ENCODE results near the gene HTRA2.
"Not testable (repeated sequence)": the region's sequence is repeated elsewhere in the genome, so short reads cannot be mapped to it uniquely, and the experiment has no call there.

HTRA2 gene

DNA sequence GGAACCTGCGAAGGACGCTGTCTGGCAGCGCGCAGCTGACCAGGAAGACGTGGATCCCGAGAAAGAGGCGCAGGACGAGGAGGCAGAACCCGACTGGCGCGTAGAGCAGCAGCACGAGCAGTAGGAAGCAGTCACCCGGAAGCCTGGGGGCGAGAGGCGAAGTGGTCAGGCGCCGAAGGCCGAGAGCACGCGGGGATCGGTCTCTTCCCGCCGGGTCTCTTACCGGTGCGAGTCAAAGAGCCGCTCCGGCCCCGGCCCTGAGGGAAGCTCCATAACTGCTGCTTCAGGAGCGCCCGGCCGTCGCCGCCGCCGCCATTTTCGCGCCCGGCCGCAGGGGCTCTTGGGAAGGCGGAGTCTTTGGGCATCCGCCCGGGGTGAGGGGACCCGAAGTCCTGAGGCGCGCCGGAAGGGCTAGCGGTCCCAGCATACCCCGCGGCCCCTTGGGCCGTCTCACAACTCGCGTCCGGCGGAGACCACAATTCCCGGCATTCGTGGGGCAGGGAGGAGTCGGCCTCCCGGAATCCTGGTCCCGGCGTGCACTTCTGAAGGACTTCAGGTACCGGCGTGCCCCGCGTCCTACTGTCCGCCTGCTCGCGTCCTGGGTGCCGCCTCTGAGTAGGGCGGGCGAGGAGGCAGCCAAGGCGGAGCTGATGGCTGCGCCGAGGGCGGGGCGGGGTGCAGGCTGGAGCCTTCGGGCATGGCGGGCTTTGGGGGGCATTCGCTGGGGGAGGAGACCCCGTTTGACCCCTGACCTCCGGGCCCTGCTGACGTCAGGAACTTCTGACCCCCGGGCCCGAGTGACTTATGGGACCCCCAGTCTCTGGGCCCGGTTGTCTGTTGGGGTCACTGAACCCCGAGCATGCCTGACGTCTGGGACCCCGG lies at the start of gene HTRA2, which contains the start of gene AUP1:
HTRA2 (plus strand) TSS at position 577 of the 882 bp plus-strand sequence; CDS start at position 651, 74 bp downstream.
AUP1 (minus strand) TSS at position 350 of the 882 bp plus-strand sequence; CDS start at position 273, 77 bp downstream.
- DNase-seq = peak; percentile 99

DNA sequence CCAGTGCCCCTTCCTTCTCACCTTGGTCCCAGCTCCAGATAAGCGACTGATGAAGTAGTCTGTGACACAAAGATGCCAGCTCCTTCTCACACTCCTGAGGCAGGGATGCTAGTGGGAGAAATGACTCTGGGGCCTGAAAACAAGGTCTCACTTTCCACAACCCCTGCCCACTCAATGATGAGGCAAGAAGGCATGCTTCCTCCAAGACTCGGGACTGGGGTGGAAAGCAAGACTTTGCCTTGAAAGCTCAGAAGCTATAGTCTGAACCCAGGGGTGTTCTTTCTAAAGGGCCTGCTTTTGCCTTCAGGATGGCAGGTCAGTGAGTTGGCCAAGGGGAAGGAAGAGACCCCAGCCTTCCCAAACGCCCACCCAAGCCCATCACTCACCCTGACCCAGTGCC lies 48.3 kb upstream of the HTRA2 start:
- DNase-seq = no peak

DNA sequence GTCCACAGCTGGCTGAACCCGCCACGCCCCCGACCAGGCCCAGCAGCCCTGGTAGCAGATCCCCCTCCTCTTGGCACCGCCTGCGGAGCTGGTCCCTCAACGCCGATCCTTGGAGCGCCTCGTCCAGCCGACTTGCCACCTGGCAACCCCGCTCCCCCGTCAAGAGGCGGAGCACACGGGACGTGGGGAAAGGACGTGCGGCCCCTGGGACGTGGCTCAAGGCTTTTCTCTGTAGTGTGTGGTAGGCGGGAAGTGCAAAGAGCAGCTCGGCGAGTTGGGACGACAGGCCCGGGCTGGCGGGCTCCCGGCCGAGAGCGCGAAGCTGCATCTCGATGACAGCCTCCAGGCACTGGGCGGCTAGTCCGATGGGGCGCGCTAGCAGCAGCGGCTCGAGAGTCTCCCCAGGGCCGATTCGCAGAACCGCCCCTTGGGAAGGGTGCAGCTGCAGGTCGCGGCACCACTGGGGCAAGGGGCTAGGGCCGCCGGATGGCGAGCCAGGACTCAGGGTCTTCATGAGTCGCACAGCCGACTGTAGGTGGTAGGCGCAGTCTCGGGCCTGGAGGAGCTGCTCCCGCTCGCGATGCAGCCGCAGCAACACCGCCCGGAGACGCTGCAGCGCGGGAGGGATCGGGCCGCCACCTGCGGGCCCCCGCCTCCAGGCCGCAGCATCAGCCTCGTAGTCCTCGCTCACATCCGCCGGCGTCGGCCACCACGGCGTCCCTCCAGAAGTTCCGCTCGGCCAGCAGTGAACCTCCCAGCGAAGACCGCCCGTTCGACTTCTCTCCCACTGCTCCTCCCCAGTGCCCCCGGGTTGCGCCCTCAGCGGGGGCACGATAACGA lies 47.6 kb upstream of the HTRA2 start:
- peak; percentile 69 for DNase-seq

DNA sequence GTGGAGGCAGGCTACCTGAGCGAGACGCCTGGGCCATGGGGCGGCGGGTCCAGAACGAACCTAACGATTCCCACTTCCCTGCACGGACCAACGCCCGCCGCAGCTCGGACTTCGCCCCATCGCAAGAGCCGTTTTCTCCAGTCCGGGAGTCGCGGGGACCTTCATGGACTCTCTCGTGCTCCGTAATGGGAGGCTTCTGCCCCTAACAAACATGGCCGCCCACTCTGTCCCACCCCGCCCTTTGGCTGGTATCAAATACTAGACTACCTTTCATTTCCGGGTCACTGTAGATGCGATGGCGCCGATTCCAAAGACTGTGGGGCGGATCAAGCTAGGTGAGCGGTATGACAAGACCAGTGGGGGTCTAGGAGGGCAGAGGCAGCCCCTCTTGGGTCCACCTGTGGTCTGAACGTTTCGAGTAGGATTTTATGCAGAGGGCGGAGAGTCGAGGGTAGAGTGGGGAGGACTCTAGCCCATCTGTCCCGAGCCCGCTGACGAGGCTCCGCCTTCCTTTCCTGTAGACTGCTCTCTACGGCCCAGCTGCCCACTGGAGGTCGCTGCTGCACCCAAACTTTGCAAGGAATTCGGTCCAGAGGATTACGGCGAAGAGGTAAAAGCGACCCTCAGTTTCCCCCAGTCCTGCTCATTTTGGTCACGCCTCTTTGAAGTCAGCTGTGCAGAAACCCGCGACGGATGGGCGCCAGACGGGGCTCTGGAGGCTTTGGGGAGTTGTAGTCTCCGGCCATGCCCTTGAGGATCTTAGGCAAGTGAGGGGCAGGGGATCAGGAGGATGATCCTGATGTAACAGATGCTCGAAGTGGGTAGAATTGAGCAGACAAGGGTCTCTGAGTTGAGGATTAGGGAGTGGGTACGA lies 46.7 kb upstream of the HTRA2 start, which contains the start of the genes CCDC142 and TTC31:
CCDC142 (minus strand) TSS at position 198 of the 874 bp plus-strand sequence; CDS start at position 37, 161 bp downstream.
TTC31 (plus strand) TSS at position 281 of the 874 bp plus-strand sequence; CDS start at position 296, 15 bp downstream.
- peak; percentile 96 for DNase-seq

DNA sequence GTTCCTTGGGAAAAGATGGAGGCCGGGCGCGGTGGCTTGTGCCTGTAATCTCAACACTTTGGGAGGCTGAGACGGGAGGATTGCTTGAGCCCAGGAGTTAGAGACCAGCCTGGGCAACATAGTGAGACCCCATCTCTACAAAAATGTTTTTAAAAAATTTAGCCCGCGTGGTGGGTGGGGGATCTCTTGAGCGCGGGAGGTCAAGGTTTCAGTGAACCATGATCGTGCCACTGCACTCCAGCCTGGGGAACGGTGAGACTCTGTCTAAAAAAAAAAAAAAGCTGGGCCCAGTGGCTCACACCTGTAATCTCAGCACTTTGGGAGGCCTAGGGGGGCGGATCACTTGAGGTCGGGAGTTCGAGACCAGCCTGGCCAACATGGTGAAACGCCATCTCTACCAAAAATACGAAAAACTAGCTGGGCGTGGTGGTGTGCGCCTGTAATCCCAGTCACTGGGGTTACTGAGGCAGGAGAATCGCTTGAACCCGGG lies 46.0 kb upstream of the HTRA2 start:
- not testable (repeated sequence) for DNase-seq

DNA sequence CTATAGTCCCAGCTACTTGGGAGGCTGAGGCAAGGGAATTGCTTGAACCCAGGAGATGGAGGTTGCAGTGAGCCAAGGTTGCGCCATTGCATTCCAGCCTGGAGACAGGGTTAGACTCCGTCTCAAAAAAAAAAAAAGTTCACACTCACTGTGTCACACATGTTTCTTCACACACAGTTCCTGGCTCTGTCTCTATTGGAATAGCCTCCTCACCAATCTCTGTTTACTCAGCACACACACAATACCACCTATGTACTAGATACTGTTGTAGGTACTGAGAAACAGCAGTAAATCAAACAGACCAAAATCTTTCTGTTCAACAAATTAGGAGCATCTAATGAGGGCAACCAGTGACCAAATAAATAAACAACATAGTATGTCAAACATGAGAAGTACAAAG lies 43.6 kb upstream of the HTRA2 start:
- DNase-seq = no peak

GRCh38 chr2:74488643-74489481 lies 40.9 kb upstream of the HTRA2 start:
- DNase-seq = no peak

DNA sequence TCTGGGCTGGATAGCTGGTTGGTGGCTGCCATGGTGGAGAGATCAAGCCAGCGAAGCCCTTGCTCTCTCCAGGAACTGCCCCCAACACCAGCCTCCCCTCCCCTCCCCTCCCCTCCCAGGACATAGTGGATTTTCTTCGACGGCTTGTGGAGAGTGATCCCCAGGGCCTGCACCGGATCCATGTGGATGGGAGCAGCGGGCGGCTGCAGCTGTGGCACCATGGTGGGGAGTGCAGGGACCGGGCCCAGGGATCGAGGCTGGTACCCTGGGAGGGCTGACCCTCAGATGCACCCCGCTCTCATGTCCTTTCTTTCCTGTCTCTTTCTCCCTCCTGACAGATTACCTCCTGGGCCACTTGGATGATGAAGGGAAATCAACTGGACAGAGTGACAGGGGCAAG lies 39.8 kb upstream of the HTRA2 start:
- no peak for DNase-seq

- DNase-seq = no peak
These were observed 37.8 kb upstream of the HTRA2 start for GRCh38 chr2:74491648-74492544.

- DNase-seq = no peak
These were observed 36.2 kb upstream of the HTRA2 start for GRCh38 chr2:74493546-74493945.

GRCh38 chr2:74495440-74495839 lies 34.3 kb upstream of the HTRA2 start:
- no peak for DNase-seq

DNA sequence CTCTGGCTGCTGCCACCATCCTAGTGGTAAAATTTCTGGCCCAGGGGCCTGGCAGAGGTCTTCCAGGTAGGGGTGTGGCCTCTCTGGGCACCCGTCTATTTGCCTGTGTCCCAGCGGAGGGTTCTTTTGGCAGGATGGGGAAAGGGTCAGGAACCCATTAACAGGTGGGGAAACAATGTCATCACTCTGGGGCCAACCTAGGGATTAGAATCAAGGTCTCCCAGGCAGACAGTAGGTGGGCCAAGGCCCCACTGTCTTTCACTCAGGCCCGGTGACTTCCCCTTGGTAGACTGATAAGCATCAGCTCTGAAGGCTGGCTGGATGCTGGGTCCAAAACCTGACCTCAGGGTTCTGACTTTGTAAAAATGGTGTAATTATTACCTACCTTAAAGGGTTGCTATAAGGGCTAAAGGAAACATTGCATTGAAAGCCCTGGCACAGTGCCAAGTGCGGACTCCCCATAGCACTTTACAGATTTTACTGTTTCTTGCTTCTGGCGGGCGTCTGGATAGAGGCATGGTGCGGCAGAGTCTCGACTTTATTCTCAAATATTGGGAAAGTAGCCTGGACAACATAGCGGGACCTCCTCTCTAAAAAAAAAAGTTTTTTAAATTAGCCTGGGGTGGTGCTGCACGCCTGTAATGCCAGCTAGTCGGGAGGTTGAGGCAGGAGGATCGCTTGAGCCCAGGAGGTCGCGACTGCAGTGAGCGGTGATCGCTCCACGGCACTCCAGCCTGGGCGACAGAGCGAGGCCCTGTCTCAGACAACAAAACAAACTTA lies 32.5 kb upstream of the HTRA2 start:
- no peak for DNase-seq

DNA sequence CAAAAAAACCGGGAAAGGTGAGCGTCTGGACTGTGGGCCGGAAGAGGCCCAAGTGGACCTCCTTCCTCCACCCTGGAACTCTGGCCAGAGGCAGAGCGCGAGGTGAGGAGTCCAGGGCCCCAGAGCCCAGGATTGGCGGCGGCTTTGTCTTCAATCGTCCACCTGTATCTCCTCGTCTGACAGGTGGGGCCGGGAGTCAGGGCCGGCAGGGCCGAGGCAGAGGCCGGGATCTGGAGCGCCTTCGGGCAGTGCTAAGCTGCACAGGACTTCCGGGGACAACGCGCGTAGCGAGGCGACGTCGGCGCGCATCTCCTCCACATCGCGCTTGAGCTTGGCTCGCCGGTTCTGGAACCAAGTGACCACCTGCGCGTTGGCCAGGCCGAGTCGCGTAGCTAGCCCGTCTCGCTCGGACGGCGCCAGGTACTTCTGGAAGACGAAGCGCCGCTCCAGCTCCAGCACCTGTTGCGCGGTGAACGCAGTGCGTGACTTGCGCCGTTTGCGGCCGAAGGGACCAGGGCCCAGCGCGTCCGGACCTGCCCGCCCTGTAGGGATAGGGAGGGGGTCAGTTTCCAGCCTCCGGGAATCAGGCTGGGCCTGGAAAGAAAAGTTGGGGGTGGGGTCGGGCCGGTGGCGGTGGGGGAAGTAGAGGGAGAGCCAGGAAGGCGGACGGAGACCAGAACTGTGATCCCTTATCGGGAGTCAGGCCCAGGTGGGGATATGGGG lies 31.8 kb upstream of the HTRA2 start:
- DNase-seq = no peak

- peak; percentile 67 for DNase-seq
These were observed 31.1 kb upstream of the HTRA2 start for GRCh38 chr2:74498500-74499266.

DNA sequence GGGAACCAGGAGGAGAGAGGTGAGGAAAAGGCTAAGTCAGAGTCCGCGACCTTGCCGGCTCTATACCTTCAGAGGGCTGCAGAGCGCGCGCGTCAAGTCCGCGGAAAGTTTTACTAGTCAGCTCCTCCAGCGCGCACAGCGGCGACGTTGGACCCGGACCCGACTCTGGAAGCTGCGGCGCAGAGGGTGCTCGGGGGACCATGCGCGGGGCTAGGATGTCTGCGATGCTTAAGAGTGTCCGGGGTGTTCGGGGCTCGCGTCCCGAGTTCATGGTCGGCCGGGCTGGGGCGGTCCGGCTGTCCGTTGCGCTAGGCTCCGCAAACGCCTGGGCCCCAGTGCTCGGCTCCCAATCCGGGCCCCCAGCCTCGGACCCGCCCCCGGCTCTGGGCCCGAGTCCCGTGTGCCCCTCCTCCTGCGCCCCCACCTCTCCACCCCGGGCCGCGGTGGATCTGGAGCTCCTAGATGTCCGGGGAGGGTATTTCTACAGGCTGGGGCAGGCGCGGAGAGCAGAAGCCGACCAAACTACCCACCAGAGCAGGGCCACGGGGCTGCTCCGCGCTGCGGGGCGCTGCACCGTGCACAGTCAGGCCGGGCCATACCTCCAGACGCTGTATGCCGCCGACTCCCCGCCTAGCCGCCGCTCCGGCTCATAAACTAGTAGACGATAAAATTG lies 30.3 kb upstream of the HTRA2 start, which contains the start of gene LBX2:
LBX2 (minus strand) TSS at position 337 of the 673 bp plus-strand sequence; CDS start at position 271, 66 bp downstream.
- DNase-seq = peak; percentile 46

GRCh38 chr2:74499940-74500577 lies 29.7 kb upstream of the HTRA2 start:
- no peak for DNase-seq

- no peak for DNase-seq
These were observed 29.2 kb upstream of the HTRA2 start for GRCh38 chr2:74500578-74500946.

Measured in activated CD4-positive, alpha-beta T cell treated with anti-CD3 and anti-CD28 coated beads, Interleukin-2, Interleukin-6, amounts not matched to agents 100 ng/mL and 50 ng/mL, durations not matched to agents 16 hours and 8 hours (primary cell).